Lower lobe of right lung (tissue), 2 donors: ENCODE data around the gene HACL1. TPM values are rescaled to one million over a fixed set of nuclear protein-coding genes. Genes with fewer than 3 reads are reported as not detected.

Experiments
- ATAC-seq, 2 donors: fragments of 200-7000 bp; cut with Tn5 transposase; one replicate each; pipeline ENCODE4 v1.9.1; 2020 to 2022; ENCODE audit warnings: mild to moderate bottlenecking in 2 of 2, moderate library complexity in 2 of 2
- DNase-seq: peaks from one replicate; pipeline ENCODE4 v3.0.0-alpha.2; 2020
- H3K27ac ChIP-seq: fragments of 200-600 bp; one replicate; pipeline ENCODE4 v1.8.0; 2022
- H3K27me3 ChIP-seq: fragments of 200-600 bp; one replicate; pipeline ENCODE4 v1.8.0; 2022; ENCODE audit warnings: low read depth
- H3K36me3 ChIP-seq: fragments of 200-600 bp; one replicate; pipeline ENCODE4 v1.8.0; 2022; ENCODE audit warnings: mild to moderate bottlenecking
- H3K4me1 ChIP-seq: fragments of 200-600 bp; one replicate; pipeline ENCODE4 v1.8.0; 2022
- H3K4me3 ChIP-seq: fragments of 200-600 bp; one replicate; pipeline ENCODE4 v1.8.0; 2022; ENCODE audit warnings: mild to moderate bottlenecking
- H3K9me3 ChIP-seq: fragments of 200-600 bp; one replicate; pipeline ENCODE4 v1.8.0; 2022
- intact Hi-C: fragments of 100-400 bp; cut with DNase I; formaldehyde crosslinking; loops from one replicate; pipeline ENCODE4 v1.11.0; 2022
- total RNA-seq: library from RNA; stranded (reverse); fragmentation: NEBNext Ultra II Directional; extraction: Animal tissue kit (Norgen Biotek cat#: 25700); gene quantifications from one replicate; pipeline ENCODE4 v1.2.1, GENCODE V29; 2021
- TF ChIP-seq, protein P1 (sequence below): fragments of 200-600 bp; IDR thresholded peaks from one replicate; pipeline ENCODE4 v1.8.0; 2022; ENCODE audit warnings: antibody characterized with exemption, mild to moderate bottlenecking
- donor health status: DM: no; HTN: yes; CAD: no; lungs with severe emphysema.

HACL1 gene
- total RNA-seq, 1 donor from 2014 or later: 21.2 TPM

DNA sequence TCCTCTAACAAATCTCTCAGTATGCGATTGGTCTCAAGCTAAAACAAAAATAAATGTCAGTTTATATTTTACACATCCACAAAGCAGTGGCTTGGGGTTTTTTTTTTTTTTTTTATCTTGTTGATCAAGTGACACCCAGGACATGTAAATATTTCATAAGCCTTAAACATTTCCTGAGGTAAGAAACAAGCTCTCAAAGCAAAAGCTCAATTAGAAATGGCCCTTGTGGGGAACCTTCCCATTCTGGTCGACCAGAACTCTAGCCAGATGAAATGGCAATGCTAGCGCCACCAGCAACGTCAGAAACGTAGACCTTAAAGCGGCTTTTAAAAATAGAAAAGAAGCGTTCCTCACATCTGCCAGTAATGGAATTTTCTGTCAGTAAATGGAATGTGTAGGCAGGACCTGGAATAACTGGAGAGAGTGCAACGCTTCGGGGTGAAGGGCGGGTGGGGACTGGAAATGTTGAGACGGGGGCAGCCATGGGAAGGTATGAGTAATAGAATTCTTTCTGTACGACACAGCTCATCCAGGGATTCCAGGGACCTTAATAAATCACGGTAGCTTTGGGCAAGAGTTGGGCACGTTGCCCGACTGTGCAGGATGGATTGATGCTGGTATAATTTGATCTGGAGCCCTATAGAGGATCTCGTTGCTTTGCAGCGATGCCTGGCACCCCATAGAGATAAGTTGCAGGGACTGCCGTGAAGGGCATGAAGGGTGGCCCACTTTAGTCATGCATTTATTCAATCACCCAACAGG lies 44.6 kb upstream of the HACL1 start:
- Histone ChIP-seq H3K27ac (no peak overlapping the region), H3K36me3 (no peaks in the 10 kb centered on the region), H3K27me3 (no peaks in the 10 kb centered on the region), H3K9me3 (no peaks in the 10 kb centered on the region), H3K4me1 (peaks cover 23% of the 10 kb centered on the region), H3K4me3 (no peak overlapping the region)
- TF ChIP-seq, protein P1, sequence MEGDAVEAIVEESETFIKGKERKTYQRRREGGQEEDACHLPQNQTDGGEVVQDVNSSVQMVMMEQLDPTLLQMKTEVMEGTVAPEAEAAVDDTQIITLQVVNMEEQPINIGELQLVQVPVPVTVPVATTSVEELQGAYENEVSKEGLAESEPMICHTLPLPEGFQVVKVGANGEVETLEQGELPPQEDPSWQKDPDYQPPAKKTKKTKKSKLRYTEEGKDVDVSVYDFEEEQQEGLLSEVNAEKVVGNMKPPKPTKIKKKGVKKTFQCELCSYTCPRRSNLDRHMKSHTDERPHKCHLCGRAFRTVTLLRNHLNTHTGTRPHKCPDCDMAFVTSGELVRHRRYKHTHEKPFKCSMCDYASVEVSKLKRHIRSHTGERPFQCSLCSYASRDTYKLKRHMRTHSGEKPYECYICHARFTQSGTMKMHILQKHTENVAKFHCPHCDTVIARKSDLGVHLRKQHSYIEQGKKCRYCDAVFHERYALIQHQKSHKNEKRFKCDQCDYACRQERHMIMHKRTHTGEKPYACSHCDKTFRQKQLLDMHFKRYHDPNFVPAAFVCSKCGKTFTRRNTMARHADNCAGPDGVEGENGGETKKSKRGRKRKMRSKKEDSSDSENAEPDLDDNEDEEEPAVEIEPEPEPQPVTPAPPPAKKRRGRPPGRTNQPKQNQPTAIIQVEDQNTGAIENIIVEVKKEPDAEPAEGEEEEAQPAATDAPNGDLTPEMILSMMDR: no peak
- DNase-seq (no peak), ATAC-seq (no peak)
- intact Hi-C loops: no loop called here

DNA sequence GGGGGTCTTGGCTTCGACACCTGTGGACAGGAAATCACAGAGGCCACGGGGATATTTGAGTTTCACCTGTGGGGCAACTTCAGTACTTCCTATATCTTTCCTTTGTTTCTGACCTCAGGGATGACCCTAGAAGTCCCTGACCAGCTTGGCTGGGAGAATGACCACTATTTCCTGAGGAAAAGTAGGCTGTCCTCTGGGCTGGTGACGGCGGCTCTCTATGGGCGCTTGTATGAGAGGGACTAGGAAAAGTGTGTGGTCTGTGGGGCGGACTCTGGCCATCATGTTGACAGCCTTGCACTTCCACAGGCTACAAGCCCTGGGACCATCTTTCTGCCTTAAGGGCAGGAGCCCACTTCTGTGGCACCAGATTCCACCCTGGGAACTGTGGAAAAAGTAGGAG lies 43.9 kb upstream of the HACL1 start:
- DNase-seq: no peak
- Histone ChIP-seq H3K9me3 (no peaks in the 10 kb centered on the region), H3K36me3 (no peaks in the 10 kb centered on the region), H3K4me1 (peaks cover 23% of the 10 kb centered on the region), H3K4me3 (no peak overlapping the region), H3K27me3 (no peaks in the 10 kb centered on the region), H3K27ac (no peak overlapping the region)
- ATAC-seq: no peak
- TF ChIP-seq, protein P1: no peak
- intact Hi-C loops: no loop called here

DNA sequence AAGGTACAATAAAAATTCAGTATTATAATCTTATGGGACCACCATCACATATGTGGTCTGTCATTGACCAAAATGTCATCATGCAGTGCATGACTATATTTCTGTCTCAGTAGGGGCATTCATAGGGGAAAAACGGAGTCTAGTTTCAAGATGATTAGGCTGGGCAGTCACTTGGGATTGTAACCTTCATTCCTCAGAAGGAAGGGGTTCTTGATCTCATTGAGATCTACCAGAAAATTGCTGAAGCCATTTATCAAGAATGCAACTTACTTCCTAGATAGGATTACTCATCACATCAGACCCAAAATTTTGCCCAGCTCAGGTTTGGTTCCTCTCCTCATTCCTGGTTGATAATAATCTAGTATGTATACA lies 37.5 kb upstream of the HACL1 start:
- intact Hi-C loops: no loop called here
- H3K9me3 ChIP-seq: no peaks in the 10 kb centered on the region
- no peaks in the 10 kb centered on the region for H3K36me3 ChIP-seq
- TF ChIP-seq, protein P1: no peak
- H3K27me3 ChIP-seq: no peaks in the 10 kb centered on the region
- ATAC-seq (no peak), DNase-seq (no peak)
- H3K4me1 ChIP-seq: peaks cover 20% of the 10 kb centered on the region
- no peak overlapping the region for H3K4me3 ChIP-seq
- no peak overlapping the region for H3K27ac ChIP-seq

DNA sequence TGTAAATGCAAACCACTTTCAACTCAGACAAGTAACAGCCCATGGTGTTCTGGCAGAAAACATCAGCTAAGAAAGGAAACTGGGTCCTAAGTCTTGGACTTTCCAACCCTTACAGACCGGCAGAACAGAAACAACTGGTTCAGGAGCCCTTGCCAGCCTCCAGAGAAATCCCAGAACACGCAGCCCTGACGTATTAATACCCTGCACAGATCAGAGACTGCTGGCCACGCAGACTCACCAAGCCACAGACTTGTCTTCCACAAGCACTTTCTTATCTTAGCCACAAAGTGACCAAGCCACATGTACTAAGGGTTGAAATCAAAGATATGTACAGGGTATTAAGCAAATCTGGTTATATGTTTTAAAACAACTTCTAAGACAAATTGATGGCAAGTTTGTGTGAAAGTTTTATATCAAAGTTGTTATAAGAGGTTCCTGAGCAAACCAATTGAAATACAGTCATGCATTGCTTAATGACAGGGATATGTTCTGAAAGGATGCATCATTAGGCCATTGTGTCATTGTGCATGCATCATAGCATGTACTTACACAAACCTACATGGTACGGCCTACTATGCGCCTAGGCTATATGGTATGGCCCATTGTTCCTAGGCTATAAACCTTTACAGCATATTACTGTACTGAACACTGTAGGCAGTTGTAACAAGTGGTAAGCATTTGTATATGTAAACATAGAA lies 37.0 kb upstream of the HACL1 start:
- peaks cover 22% of the 10 kb centered on the region for H3K4me1 ChIP-seq
- intact Hi-C loops: no loop called here
- H3K36me3 ChIP-seq: no peaks in the 10 kb centered on the region
- TF ChIP-seq, protein P1: no peak
- no peaks in the 10 kb centered on the region for H3K9me3 ChIP-seq
- H3K27me3 ChIP-seq: no peaks in the 10 kb centered on the region
- DNase-seq (no peak), ATAC-seq (no peak)
- H3K4me3 ChIP-seq: no peak overlapping the region
- H3K27ac ChIP-seq: no peak overlapping the region

DNA sequence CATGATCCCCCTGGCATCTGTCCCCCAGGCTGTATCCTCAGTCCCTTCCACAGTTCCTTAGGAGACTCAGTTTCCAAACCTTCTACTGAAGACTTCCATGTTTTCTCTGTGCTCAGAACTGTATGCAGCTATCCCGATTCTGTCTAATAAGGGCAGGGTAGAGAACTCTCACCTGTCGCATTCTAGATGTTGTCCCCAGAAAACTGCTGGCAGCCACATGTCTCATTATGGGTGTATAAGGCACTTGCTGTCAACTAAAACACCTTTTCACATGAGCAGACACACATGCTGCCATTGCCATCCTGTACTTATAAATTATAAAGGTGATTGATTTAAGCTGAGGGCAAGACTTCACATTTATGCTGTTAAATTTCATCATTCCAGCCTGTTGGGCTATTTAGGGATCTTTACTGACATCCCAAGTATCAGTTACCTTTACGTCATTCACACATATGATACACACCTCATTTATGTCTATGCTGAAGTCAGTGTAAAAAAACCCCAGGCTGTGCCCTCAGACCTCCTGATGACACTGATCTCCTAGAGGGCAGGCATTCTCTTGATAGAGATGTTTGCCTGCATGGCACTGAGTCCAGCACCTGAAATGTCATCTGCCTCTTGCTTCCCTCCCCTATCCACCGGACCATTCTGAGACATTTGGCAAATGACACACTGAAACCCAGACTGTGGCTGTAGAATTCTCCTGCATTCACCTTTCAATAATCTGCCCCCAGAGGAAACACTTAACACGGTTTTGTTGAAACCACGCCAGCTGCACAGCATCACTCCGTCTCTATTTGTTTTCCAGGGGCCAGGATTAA lies 36.0 kb upstream of the HACL1 start:
- Histone ChIP-seq H3K9me3 (no peaks in the 10 kb centered on the region), H3K36me3 (no peaks in the 10 kb centered on the region), H3K27me3 (no peaks in the 10 kb centered on the region), H3K27ac (peak overlapping the region; percentile 68), H3K4me3 (no peak overlapping the region), H3K4me1 (peaks cover 22% of the 10 kb centered on the region)
- DNase-seq: no peak
- TF ChIP-seq, protein P1: no peak
- intact Hi-C loops: no loop called here
- no peak for ATAC-seq
